Effector memory CD4-positive, alpha-beta T cell (primary cell): Measurements from ENCODE around the gene STAG1.
"Not testable (repeated sequence)": the region's sequence is repeated elsewhere in the genome, so short reads cannot be mapped to it uniquely, and the experiment has no call there.

Source experiments
- DNase-seq, 3 donors: peaks; one replicate each; pipeline ENCODE4 v3.0.0-alpha.2; 2020
- H3K27ac ChIP-seq: 2 replicates; pipeline ENCODE4 v1.7.0; 2013; ENCODE audit warnings: mild to moderate bottlenecking, low read length, moderate library complexity; ENCODE audit not compliant: insufficient read depth, poor library complexity, severe bottlenecking
- H3K27me3 ChIP-seq: replicated peaks from 2 replicates; pipeline ENCODE4 v1.7.0; 2013; ENCODE audit warnings: mild to moderate bottlenecking, low read length; ENCODE audit not compliant: insufficient read depth, control insufficient read depth, poor library complexity, severe bottlenecking
- H3K36me3 ChIP-seq: 2 replicates; pipeline ENCODE4 v1.7.0; 2013; ENCODE audit warnings: mild to moderate bottlenecking, low read length, moderate library complexity; ENCODE audit not compliant: control insufficient read depth, insufficient read depth
- H3K4me1 ChIP-seq: 2 replicates; pipeline ENCODE4 v1.7.0; 2013; ENCODE audit warnings: low read length, mild to moderate bottlenecking; ENCODE audit not compliant: control insufficient read depth, insufficient read depth, poor library complexity, severe bottlenecking
- H3K4me3 ChIP-seq: 2 replicates; pipeline ENCODE4 v1.7.0; 2013; ENCODE audit warnings: low read length, low read depth, mild to moderate bottlenecking; ENCODE audit not compliant: insufficient read depth, poor library complexity, severe bottlenecking
- H3K9me3 ChIP-seq: 2 replicates; pipeline ENCODE4 v1.7.0; 2013; ENCODE audit warnings: mild to moderate bottlenecking, low read length, moderate library complexity; ENCODE audit not compliant: control insufficient read depth

STAG1 gene

DNA sequence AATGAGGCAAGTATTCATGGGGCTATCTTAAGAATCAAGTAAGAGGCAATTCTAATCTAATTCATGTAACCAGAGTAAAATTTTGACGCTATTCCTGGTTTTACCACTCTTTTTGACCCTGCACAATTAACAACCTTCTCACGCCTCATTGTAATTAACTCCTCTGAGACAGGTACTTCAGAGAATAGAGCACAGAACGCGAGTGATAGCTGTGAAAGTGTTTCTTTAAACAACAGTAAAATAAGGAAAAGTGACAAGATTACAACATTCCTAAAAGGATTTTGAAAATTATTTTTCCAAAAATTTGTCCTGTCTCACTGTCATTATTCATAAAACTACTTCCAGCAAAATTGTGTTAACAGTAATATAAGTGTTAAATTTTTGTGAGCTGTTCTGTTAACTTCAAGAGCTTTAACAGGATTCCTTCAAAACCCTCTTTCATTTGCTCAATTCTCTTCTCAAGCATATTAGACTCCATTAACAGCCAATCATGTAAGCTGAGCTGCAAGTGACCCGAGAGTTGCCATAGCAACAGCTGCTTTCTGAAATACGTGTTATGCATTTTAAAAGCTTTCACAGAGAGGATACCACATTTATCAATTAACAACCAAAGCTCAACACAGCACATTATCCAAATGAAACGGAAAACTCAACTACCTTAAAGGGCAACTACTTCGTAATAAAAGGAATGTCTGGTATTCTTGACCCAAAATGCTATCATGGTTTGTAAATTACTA is 93.1 kb downstream of the STAG1 start:
- H3K27ac ChIP-seq = no peak overlapping the region
- H3K36me3 ChIP-seq = no peaks in the 10 kb centered on the region
- no peaks in the 10 kb centered on the region for H3K9me3 ChIP-seq
- no peaks in the 10 kb centered on the region for H3K27me3 ChIP-seq
- DNase-seq = no peak
- no peaks in the 10 kb centered on the region for H3K4me1 ChIP-seq
- H3K4me3 ChIP-seq = no peak overlapping the region

- H3K27me3 ChIP-seq = no peaks in the 10 kb centered on the region
- H3K9me3 ChIP-seq = peaks cover 6% of the 10 kb centered on the region
- H3K36me3 ChIP-seq = no peaks in the 10 kb centered on the region
- no peak overlapping the region for H3K4me3 ChIP-seq
- no peak for DNase-seq
- H3K27ac ChIP-seq = no peak overlapping the region
- H3K4me1 ChIP-seq = no peaks in the 10 kb centered on the region
Observed at GRCh38 chr3:136657526-136657925, 94.7 kb downstream of the STAG1 start.

DNA sequence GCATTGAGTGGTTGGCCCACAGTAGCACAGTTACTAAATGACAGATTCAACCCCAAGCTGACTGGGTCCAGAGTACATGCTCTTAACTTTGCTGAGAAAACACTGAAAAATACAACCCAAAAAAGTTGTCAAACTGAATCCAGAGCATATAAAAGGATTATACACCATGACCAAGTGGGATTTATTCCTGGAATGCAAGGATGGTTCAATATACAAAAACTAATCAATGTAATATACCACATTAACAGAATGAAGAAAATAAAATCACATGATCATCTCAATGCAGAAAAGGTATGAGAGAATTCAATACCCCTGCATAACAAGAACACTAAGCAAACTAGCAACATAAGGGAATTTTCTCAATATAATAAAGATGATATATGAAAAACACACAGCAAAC is 98.5 kb downstream of the STAG1 start:
- DNase-seq = no peak
- Histone ChIP-seq H3K27me3 (no peaks in the 10 kb centered on the region), H3K9me3 (peaks cover 6% of the 10 kb centered on the region)

DNA sequence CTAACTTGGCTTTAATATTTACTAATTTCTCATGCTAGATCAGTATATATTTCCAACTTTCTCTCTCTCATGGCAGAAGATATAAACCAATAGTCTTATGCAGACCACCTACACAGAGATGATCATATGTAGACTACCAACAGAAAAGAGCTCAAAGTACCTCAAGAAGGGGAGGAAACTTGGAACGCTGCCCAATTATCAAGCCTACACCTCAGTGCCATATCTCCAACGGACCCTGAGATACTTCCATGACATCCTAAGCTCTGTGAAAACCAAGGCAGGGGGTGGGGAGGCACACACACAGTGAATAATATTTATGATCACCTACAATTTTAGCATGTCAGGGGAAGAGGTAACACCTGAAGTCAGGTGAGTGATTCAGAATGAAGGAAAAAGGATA is 100.6 kb downstream of the STAG1 start:
- no peaks in the 10 kb centered on the region for H3K4me1 ChIP-seq
- H3K27ac ChIP-seq = no peak overlapping the region
- H3K9me3 ChIP-seq = peaks cover 6% of the 10 kb centered on the region
- DNase-seq = no peak
- no peak overlapping the region for H3K4me3 ChIP-seq
- H3K27me3 ChIP-seq = no peaks in the 10 kb centered on the region
- no peaks in the 10 kb centered on the region for H3K36me3 ChIP-seq

More for the DNA sequence above, 98.5 kb downstream of the STAG1 start:
- no peaks in the 10 kb centered on the region for H3K4me1 ChIP-seq
- H3K4me3 ChIP-seq = no peak overlapping the region
- H3K36me3 ChIP-seq = no peaks in the 10 kb centered on the region
- H3K27ac ChIP-seq = no peak overlapping the region

- Histone ChIP-seq H3K4me1 (no peaks in the 10 kb centered on the region), H3K4me3 (no peak overlapping the region), H3K36me3 (no peaks in the 10 kb centered on the region), H3K27me3 (no peaks in the 10 kb centered on the region), H3K9me3 (peaks cover 6% of the 10 kb centered on the region), H3K27ac (no peak overlapping the region)
- no peak for DNase-seq
Observed at GRCh38 chr3:136650461-136650860, 101.7 kb downstream of the STAG1 start.

GRCh38 chr3:136645915-136646314 is 106.3 kb downstream of the STAG1 start:
- Histone ChIP-seq H3K27me3 (no peaks in the 10 kb centered on the region), H3K4me3 (no peak overlapping the region), H3K9me3 (no peaks in the 10 kb centered on the region), H3K4me1 (no peaks in the 10 kb centered on the region), H3K27ac (no peak overlapping the region), H3K36me3 (no peaks in the 10 kb centered on the region)
- DNase-seq = no peak

GRCh38 chr3:136644212-136644611 is 108.0 kb downstream of the STAG1 start:
- Histone ChIP-seq H3K27ac (no peak overlapping the region), H3K4me3 (no peak overlapping the region), H3K4me1 (no peaks in the 10 kb centered on the region), H3K27me3 (no peaks in the 10 kb centered on the region), H3K9me3 (no peaks in the 10 kb centered on the region), H3K36me3 (no peaks in the 10 kb centered on the region)
- DNase-seq = no peak

- not testable (repeated sequence) for H3K36me3 ChIP-seq, H3K27ac ChIP-seq, H3K4me3 ChIP-seq, H3K27me3 ChIP-seq, H3K4me1 ChIP-seq, DNase-seq, H3K9me3 ChIP-seq
Observed at GRCh38 chr3:136643380-136643779, 108.8 kb downstream of the STAG1 start.

GRCh38 chr3:136642711-136643110 is 109.5 kb downstream of the STAG1 start:
- no peak for DNase-seq
- Histone ChIP-seq H3K36me3 (no peaks in the 10 kb centered on the region), H3K4me1 (no peaks in the 10 kb centered on the region), H3K4me3 (no peak overlapping the region), H3K27ac (no peak overlapping the region), H3K9me3 (no peaks in the 10 kb centered on the region), H3K27me3 (no peaks in the 10 kb centered on the region)

DNA sequence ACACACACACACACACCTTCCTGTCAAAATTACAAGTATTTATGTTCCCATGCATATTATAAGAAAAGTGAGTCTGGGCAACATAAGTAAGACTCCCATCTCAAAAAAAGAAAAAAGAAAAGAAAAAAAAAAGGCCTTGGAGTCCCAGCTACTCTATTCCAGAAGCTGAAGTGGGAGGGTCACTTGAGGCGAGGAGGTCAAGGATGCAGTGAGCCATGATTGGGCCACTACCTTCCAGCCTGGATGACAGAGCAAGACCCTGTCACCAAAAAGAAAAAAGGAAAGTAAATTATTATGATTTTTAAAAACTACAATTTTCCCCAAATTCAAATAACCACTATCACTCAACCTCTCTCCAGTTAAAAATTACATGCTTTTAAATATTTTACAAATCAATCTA is 113.1 kb downstream of the STAG1 start:
- Histone ChIP-seq H3K27ac (no peak overlapping the region), H3K4me3 (no peak overlapping the region), H3K27me3 (no peaks in the 10 kb centered on the region), H3K4me1 (no peaks in the 10 kb centered on the region), H3K36me3 (no peaks in the 10 kb centered on the region), H3K9me3 (no peaks in the 10 kb centered on the region)
- no peak for DNase-seq
